GM19328 (cell line): ENCODE data around the gene BIRC5.

ENCODE experiments used
- ATAC-seq: cut with Tn5 transposase; IDR thresholded peaks from one replicate; pipeline ENCODE4 v1.9.1; 2021; ENCODE audit warnings: mild to moderate bottlenecking, moderate library complexity; ENCODE audit not compliant: unreplicated experiment

Gene BIRC5

DNA sequence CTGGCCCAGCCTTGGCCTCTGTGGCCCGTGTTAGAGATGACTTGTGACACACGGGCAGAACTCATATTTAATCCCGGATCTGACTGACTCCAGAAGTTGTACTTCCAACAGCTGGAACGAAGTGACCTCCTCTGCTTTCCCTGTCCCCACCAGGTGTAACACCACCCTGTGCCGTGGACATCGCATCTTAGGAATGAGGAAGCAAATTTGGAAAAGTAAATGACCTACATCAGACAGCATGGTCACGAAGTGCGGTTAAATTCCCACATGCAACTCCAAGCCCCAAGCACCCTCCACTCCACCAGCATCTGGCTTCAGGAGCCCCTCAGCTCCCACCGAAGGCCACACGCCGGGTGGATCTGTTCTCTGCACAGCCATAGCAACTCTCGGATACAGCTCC lies 30.1 kb upstream of the BIRC5 start:
- no peak for ATAC-seq

- ATAC-seq: no peak
Observed at GRCh38 chr17:78184351-78184750, 29.7 kb upstream of the BIRC5 start.

- no peak for ATAC-seq
Observed at GRCh38 chr17:78184868-78185267, 29.2 kb upstream of the BIRC5 start.

DNA sequence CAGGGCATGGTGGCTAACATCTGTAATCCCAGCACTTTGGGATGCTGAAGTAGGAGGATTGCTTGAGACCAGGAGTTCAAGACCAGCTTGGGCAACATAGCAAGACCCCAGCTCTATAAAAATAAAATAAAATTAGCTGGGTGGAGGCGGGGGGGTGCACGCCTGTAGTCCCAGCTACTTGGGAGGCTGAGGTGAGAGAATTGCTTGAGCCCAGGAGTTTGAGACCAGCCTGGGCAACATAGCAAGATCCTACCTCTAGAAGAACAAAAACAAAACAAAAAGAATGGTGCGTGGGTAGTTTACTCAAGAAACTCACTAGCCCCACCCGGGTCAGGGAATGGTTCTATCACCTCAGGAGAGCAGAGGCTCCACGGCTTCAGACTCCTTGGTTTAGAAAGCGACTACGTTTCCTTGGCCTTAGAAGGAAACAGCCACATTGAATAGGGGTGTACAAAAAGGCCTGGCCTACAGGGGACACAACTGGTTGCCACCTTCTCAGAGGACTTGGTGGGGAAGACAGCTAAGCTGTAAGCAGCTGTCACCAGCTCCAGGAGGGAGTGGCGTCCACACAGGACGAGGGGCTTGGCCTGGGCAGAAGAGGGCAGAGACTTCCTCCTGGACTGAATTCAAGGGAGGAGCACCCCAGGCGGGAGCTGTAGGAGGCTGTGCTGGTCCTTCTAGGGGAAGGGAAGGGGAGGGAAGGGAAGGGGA lies 27.9 kb upstream of the BIRC5 start:
- no peak for ATAC-seq

DNA sequence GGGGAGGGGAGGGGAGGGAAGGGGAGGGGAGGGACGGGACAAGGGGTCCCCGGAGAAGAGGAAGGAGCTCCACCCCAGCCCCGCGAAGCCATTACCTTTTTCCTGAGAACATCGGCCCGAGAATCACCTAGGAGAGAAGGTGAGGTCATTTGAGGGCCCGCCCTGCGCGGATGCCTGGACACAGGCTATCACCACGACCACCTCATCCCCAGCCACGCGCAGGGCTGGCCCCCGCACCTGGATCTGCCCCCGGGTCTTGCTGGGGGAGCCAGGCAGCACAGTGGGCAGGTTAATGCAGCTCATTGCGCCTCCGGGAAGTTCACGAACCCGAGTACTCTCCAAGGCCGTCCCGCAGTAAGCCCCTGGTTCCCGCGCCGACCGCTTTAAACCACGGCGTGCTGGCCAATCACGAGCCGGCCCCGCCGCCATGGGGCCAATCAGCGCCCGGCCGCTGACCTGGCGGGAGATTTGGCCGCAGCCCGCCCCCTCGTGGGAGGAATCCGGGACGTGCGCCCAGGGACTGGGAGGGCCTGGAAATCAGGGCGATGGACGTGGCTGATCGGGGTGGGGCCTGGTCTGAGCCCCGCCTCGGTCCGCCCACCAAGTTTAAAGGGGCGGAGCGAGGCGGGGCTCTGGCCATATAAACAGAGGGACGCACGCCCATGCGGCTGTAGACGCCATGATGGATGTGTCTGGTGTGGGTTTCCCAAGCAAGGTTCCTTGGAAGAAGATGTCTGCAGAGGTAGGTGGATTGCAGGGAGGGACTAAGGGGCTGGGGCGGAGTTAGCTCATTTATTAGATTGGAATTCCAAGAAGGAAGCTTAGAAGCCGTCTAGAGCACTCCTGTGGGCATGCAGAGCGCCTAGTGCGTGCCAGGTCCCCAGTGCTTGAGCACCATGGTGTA lies 27.1 kb upstream of the BIRC5 start, which contains the start of the genes AFMID and TK1:
Gene AFMID, plus strand, starts transcription at position 671 of the 904 bp plus-strand sequence. Its CDS starts 9 bp downstream, at position 680.
Gene TK1, minus strand, starts transcription at position 361 of the 904 bp plus-strand sequence. Its CDS starts 58 bp downstream, at position 303.
- ATAC-seq: peak; percentile 93

GRCh38 chr17:78196716-78197115 lies 17.3 kb upstream of the BIRC5 start:
- ATAC-seq: no peak

GRCh38 chr17:78197147-78197832 lies 16.8 kb upstream of the BIRC5 start:
- no peak for ATAC-seq

GRCh38 chr17:78200451-78200850 lies 13.6 kb upstream of the BIRC5 start:
- ATAC-seq: no peak

- no peak for ATAC-seq
Observed at GRCh38 chr17:78202666-78203065, 11.4 kb upstream of the BIRC5 start.

DNA sequence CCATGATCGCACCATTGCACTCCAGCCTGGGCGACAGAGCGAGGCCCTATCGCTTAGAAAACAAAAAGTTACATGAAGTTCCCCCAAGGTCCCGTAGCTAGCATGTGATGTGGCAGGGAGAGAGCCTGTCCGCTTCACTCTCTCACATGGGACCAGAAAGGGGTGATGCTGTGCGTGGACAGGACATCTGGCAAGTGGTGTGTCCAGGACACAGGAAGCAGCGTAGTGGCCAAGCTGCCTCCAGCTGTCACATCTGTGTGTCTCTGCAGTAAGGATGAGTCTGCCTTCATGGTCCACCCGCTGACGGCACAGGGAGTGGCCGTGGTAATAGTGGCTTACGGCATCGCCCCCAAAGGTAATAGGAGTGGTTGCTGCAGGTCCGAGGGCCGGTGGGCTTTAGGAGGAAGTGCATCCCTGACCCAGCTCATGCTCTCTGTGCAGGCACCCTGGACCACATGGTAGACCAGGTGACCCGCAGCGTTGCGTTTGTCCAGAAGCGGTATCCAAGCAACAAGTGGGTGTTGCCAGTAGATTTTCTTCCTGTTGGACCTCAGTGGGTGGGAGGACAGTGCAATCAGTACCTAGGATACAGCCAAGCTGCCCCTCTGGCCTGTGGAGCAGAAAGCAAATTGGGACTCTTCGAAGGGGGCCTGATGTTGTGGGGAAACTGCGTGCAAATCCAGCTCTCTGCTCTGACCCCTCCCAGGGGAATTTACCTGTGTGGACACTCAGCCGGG lies 9.5 kb upstream of the BIRC5 start:
- no peak for ATAC-seq

- no peak for ATAC-seq
Observed at GRCh38 chr17:78205124-78205775, 8.8 kb upstream of the BIRC5 start.

DNA sequence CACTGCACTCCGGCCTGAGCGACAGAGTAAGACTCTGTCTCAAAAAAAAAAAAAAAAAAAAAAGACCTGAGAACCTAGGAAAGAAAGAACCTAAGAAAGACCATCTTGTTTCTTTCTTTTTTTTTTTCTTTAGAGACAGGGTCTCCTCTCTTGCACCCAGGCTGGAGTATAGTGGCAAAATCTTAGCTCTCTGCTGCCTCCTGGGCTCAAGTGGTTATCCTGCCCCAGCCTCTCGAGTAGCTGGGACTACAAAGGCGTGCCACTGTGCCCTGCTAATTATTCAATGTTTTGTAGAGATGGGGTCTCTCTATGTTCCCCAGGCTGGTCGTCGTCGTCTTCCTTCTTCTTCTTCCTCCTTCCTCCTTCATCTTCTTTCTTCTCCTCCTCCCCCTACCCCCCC lies 7.8 kb upstream of the BIRC5 start:
- no peak for ATAC-seq

- ATAC-seq: no peak
Observed at GRCh38 chr17:78208486-78208885, 5.6 kb upstream of the BIRC5 start.

DNA sequence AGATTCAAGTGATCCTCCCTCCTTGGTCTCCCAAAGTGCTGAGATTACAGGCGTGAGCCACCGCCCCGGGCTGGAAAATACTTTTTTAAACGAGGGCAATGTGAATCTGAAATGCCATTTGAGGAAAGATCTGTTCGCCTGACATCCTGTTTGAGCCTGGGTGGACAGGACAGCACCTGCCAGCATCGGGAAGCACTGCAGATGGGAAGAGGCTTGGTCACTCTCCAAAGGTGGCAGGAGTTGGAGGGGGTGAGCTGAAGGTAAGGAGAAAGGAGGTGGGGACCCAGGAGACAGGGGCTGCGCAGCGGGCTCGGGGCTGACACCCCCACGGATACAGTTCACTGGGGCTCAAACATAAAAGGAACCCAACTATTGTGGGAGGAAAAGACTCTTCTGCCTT lies 3.9 kb upstream of the BIRC5 start:
- ATAC-seq: no peak

- ATAC-seq: no peak
Observed at GRCh38 chr17:78211032-78211431, 3.0 kb upstream of the BIRC5 start.

DNA sequence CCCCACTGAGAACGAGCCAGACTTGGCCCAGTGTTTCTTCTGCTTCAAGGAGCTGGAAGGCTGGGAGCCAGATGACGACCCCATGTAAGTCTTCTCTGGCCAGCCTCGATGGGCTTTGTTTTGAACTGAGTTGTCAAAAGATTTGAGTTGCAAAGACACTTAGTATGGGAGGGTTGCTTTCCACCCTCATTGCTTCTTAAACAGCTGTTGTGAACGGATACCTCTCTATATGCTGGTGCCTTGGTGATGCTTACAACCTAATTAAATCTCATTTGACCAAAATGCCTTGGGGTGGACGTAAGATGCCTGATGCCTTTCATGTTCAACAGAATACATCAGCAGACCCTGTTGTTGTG lies 631 bp downstream of the BIRC5 start:
- no peak for ATAC-seq

DNA sequence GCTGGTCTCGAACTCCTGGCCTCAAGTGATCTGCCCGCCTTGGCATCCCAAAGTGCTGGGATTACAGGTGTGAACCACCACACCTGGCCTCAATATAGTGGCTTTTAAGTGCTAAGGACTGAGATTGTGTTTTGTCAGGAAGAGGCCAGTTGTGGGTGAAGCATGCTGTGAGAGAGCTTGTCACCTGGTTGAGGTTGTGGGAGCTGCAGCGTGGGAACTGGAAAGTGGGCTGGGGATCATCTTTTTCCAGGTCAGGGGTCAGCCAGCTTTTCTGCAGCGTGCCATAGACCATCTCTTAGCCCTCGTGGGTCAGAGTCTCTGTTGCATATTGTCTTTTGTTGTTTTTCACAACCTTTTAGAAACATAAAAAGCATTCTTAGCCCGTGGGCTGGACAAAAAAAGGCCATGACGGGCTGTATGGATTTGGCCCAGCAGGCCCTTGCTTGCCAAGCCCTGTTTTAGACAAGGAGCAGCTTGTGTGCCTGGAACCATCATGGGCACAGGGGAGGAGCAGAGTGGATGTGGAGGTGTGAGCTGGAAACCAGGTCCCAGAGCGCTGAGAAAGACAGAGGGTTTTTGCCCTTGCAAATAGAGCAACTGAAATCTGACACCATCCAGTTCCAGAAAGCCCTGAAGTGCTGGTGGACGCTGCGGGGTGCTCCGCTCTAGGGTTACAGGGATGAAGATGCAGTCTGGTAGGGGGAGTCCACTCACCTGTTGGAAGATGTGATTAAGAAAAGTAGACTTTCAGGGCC lies 5.5 kb downstream of the BIRC5 start:
- no peak for ATAC-seq

DNA sequence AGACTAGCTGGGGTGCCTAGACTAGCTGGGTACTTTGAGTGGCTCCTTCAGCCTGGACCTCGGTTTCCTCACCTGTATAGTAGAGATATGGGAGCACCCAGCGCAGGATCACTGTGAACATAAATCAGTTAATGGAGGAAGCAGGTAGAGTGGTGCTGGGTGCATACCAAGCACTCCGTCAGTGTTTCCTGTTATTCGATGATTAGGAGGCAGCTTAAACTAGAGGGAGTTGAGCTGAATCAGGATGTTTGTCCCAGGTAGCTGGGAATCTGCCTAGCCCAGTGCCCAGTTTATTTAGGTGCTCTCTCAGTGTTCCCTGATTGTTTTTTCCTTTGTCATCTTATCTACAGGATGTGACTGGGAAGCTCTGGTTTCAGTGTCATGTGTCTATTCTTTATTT lies 9.0 kb downstream of the BIRC5 start:
- ATAC-seq: no peak

DNA sequence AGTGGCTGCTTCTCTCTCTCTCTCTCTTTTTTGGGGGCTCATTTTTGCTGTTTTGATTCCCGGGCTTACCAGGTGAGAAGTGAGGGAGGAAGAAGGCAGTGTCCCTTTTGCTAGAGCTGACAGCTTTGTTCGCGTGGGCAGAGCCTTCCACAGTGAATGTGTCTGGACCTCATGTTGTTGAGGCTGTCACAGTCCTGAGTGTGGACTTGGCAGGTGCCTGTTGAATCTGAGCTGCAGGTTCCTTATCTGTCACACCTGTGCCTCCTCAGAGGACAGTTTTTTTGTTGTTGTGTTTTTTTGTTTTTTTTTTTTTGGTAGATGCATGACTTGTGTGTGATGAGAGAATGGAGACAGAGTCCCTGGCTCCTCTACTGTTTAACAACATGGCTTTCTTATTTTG lies 9.7 kb downstream of the BIRC5 start:
- ATAC-seq: no peak
